NCI-H226 (cell line): Measurements from ENCODE around the gene CAMKK2.
"Not testable (repeated sequence)": the region's sequence is repeated elsewhere in the genome, so short reads cannot be mapped to it uniquely, and the experiment has no call there.

Experiments
- DNase-seq: peaks from one replicate; pipeline ENCODE4 v3.0.0-alpha.2; 2015

CAMKK2 gene

GRCh38 chr12:121297435-121297991 is 1.0 kb upstream of the CAMKK2 start:
- DNase-seq = no peak

GRCh38 chr12:121295746-121296617 is 527 bp downstream of the CAMKK2 start:
- no peak for DNase-seq

- DNase-seq = no peak
Observed at GRCh38 chr12:121295116-121295745, 1.3 kb downstream of the CAMKK2 start.

- DNase-seq = no peak
Observed at GRCh38 chr12:121294151-121294889, 2.2 kb downstream of the CAMKK2 start.

- no peak for DNase-seq
Observed at GRCh38 chr12:121293603-121294002, 2.9 kb downstream of the CAMKK2 start.

GRCh38 chr12:121290410-121290809 is 6.1 kb downstream of the CAMKK2 start:
- DNase-seq = no peak

- DNase-seq = no peak
Observed at GRCh38 chr12:121289962-121290361, 6.5 kb downstream of the CAMKK2 start.

- DNase-seq = no peak
Observed at GRCh38 chr12:121288986-121289385, 7.5 kb downstream of the CAMKK2 start.

GRCh38 chr12:121288158-121288845 is 8.2 kb downstream of the CAMKK2 start:
- DNase-seq = no peak

GRCh38 chr12:121287267-121287954 is 9.1 kb downstream of the CAMKK2 start:
- DNase-seq = no peak

- DNase-seq = no peak
Observed at GRCh38 chr12:121285856-121286255, 10.7 kb downstream of the CAMKK2 start.

- DNase-seq = no peak
Observed at GRCh38 chr12:121284551-121285390, 11.7 kb downstream of the CAMKK2 start.

- DNase-seq = no peak
Observed at GRCh38 chr12:121283841-121284240, 12.7 kb downstream of the CAMKK2 start.

GRCh38 chr12:121283388-121283787 is 13.1 kb downstream of the CAMKK2 start:
- DNase-seq = no peak

GRCh38 chr12:121282910-121283309 is 13.6 kb downstream of the CAMKK2 start:
- DNase-seq = not testable (repeated sequence)

- DNase-seq = no peak
Observed at GRCh38 chr12:121282072-121282742, 14.3 kb downstream of the CAMKK2 start.

- not testable (repeated sequence) for DNase-seq
Observed at GRCh38 chr12:121281116-121281515, 15.4 kb downstream of the CAMKK2 start.

GRCh38 chr12:121280531-121280930 is 16.0 kb downstream of the CAMKK2 start:
- not testable (repeated sequence) for DNase-seq

GRCh38 chr12:121279507-121279915 is 17.0 kb downstream of the CAMKK2 start:
- DNase-seq = no peak

GRCh38 chr12:121279071-121279375 is 17.5 kb downstream of the CAMKK2 start:
- DNase-seq = peak; percentile 72
